ENCODE results near the gene SECTM1.

The SECTM1 gene

GRCh38 chr17:82346342-82347300 is 13.1 kb upstream of the SECTM1 start:
- no peak for DNase-seq

GRCh38 chr17:82345151-82345976 is 11.8 kb upstream of the SECTM1 start:
- DNase-seq: no peak

- no peak for DNase-seq
These were observed 10.8 kb upstream of the SECTM1 start for GRCh38 chr17:82344175-82344907.

- no peak for DNase-seq
These were observed 10.0 kb upstream of the SECTM1 start for GRCh38 chr17:82343560-82343959.

GRCh38 chr17:82342361-82343079 is 9.0 kb upstream of the SECTM1 start:
- DNase-seq: no peak

- DNase-seq: no peak
These were observed 6.3 kb upstream of the SECTM1 start for GRCh38 chr17:82339634-82340580.

- DNase-seq: no peak
These were observed 5.5 kb upstream of the SECTM1 start for GRCh38 chr17:82338858-82339633.

- DNase-seq: no peak
These were observed 1.2 kb upstream of the SECTM1 start for GRCh38 chr17:82334622-82335394.

GRCh38 chr17:82334204-82334621 is 647 bp upstream of the SECTM1 start:
- DNase-seq: no peak

- no peak for DNase-seq
These were observed 792 bp downstream of the SECTM1 start for GRCh38 chr17:82332669-82333278.

- DNase-seq: no peak
These were observed 2.1 kb downstream of the SECTM1 start for GRCh38 chr17:82331345-82331939.

GRCh38 chr17:82330322-82331239 is 3.0 kb downstream of the SECTM1 start:
- DNase-seq: no peak

- DNase-seq: no peak
These were observed 3.8 kb downstream of the SECTM1 start for GRCh38 chr17:82329683-82330321.

GRCh38 chr17:82328994-82329507 is 4.5 kb downstream of the SECTM1 start:
- no peak for DNase-seq

- DNase-seq: no peak
These were observed 5.2 kb downstream of the SECTM1 start for GRCh38 chr17:82328141-82328993.

- DNase-seq: no peak
These were observed 5.8 kb downstream of the SECTM1 start for GRCh38 chr17:82327757-82328140.

Data from activated CD4-positive, CD25-positive, alpha-beta regulatory T cell treated with anti-CD3 and anti-CD28 coated beads, Interleukin-2, amount 50 U/mL, for 72 hours (primary cell).